WI38 (cell line): ENCODE data around the gene KDM4C.

Experiments
- H3K4me3 ChIP-seq: 2 replicates; pipeline ENCODE4 v1.5.1; 2011; ENCODE audit warnings: low read depth, mild to moderate bottlenecking, control low read depth, low read length
- CTCF ChIP-seq: IDR thresholded peaks from 2 replicates; pipeline ENCODE4 v1.5.1; 2012; ENCODE audit warnings: low read depth, mild to moderate bottlenecking, control low read depth, low read length

The KDM4C gene

GRCh38 chr9:6969805-6970204, 212.0 kb downstream of the KDM4C start:
- no peak overlapping the region for H3K4me3 ChIP-seq
- no peak for TF ChIP-seq CTCF

- TF ChIP-seq CTCF: no peak
- H3K4me3 ChIP-seq: no peak overlapping the region
These were observed 215.3 kb downstream of the KDM4C start for GRCh38 chr9:6973089-6973488.

GRCh38 chr9:6973762-6974161, 216.0 kb downstream of the KDM4C start:
- no peak for TF ChIP-seq CTCF
- no peak overlapping the region for H3K4me3 ChIP-seq

GRCh38 chr9:6975198-6975597, 217.4 kb downstream of the KDM4C start:
- TF ChIP-seq CTCF: no peak
- H3K4me3 ChIP-seq: no peak overlapping the region

- H3K4me3 ChIP-seq: no peak overlapping the region
- TF ChIP-seq CTCF: no peak
These were observed 220.0 kb downstream of the KDM4C start for GRCh38 chr9:6977761-6978160.

GRCh38 chr9:6978591-6978990, 220.8 kb downstream of the KDM4C start:
- H3K4me3 ChIP-seq: no peak overlapping the region
- TF ChIP-seq CTCF: no peak

- H3K4me3 ChIP-seq: no peak overlapping the region
- no peak for TF ChIP-seq CTCF
These were observed 227.3 kb downstream of the KDM4C start for GRCh38 chr9:6984941-6985578.
